GM12873 (cell line): ENCODE measurements around the gene CYP2B6.

Source experiments
- TF ChIP-seq, protein P1 (sequence below): IDR thresholded peaks from 2 replicates; pipeline ENCODE4 v1.5.1; 2012; ENCODE audit warnings: low read depth, mild to moderate bottlenecking, moderate library complexity, low read length, control low read depth; ENCODE audit not compliant: insufficient read depth; ENCODE audit errors: missing control alignments

CYP2B6 gene

DNA sequence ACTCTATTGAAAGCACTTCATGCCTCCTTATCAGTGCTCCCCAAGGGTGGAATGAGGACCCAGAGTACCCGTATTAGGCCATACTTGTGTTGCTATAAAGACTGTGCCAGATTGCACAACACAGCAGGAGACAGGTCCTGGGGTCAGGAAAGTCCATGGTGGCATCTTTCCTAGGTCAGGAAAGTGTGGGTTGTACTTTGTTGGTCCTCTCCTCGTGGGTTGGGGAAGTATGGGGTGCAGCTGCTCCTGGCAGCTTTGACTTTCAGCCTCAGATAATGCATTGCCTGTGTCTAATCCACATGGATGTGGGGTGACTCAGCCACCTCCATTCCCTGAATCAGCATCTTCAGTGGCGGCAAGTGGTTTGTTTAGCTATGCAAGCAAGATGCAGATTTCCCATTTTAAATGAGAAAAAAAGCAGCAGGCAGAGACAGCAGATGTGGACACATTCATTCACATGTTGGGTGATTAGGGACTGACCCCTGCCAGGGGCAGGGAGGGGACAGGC, 8.4 kb upstream of the CYP2B6 start:
- TF ChIP-seq, protein P1, sequence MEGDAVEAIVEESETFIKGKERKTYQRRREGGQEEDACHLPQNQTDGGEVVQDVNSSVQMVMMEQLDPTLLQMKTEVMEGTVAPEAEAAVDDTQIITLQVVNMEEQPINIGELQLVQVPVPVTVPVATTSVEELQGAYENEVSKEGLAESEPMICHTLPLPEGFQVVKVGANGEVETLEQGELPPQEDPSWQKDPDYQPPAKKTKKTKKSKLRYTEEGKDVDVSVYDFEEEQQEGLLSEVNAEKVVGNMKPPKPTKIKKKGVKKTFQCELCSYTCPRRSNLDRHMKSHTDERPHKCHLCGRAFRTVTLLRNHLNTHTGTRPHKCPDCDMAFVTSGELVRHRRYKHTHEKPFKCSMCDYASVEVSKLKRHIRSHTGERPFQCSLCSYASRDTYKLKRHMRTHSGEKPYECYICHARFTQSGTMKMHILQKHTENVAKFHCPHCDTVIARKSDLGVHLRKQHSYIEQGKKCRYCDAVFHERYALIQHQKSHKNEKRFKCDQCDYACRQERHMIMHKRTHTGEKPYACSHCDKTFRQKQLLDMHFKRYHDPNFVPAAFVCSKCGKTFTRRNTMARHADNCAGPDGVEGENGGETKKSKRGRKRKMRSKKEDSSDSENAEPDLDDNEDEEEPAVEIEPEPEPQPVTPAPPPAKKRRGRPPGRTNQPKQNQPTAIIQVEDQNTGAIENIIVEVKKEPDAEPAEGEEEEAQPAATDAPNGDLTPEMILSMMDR = no peak

DNA sequence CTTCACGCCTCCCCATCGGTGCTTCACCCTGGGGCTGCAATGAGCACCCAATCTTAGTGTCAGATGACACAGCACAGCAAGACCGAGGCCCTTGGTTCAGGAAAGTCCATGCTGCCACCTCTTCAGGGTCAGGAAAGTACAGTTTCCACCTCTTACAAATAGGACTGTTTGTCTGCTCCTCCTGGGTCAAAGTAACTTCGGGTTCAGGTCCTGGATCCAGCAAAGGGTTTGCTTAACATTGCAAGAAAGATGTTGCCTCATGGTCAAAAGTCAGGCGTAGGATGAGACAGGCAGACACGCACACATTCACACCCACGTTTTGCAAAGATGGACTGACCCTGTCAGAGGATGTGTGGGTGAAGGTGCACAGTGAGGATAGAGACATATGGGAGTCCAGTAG, 1.6 kb upstream of the CYP2B6 start:
- TF ChIP-seq, protein P1 = no peak

DNA sequence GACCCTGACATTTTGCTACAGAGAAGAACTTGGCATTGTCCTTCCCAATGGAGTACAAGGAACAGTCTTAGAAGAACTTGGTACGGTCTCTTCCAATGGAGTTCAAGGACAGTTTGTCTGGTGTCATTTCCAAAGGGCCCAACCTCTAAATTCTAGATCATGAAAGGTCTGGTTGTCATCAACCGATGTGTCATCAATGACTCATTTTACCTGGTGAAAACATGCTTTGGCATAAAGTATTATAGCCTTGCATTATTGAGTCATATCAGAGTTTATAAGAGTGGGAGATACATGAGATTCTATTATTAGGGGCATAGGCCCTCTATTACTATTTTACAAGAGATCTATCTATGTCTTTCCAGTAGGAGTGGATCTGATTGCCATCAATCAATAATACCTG, 4.3 kb downstream of the CYP2B6 start:
- TF ChIP-seq, protein P1 = no peak

DNA sequence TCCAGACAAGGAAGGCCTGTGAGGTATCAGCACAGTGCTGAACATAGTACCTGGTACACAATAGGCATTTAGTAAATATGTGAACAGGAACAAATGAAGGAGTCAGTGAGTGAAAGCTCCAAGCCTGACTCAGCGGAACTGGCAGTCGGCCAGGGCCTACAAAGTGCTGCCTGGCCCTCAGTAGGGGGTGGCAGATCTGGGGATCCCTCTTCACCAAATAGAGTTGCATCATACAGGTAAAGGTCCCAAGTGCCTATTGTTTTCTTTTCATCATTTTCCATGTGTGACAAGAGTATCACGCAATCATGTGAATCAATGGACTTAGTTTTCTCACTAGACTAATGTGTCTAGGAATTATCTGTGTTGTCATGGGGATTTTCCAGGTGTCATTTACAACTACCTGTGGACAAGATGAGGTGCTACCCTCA, 9.2 kb downstream of the CYP2B6 start:
- TF ChIP-seq, protein P1 = no peak

DNA sequence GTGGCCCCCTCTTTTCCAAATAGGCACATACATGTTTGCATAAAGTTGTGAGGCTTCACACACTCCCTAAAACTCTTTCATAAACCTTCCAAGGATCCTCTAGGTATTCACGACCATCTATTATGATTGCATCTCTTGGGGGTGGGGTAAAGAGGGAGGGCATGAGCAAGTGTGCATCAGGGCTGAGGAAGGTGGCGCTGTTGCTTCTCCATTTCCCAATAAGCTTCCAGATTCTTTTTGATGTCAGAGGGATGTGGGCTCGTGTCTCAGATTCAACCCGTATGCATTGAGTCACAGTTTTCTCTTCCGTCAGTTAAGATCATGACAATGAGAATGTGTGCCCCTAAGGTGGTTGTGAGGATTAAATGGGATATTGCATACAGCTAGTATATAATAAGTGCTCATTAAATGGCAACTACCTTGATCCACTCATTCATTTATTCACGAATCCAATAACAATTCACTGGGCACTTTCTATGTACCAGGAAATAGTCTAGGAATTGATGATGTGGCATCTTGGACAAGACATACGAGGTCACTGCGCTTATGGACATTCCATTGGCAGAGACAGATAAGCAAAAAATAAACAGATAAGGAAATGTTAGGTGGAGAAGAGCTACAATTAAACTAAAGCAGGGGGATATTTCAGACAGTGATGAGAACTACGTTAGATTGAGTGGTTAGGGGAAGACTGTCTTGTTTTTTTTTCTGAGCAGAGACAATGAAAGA, 10.3 kb downstream of the CYP2B6 start:
- TF ChIP-seq, protein P1 = no peak

DNA sequence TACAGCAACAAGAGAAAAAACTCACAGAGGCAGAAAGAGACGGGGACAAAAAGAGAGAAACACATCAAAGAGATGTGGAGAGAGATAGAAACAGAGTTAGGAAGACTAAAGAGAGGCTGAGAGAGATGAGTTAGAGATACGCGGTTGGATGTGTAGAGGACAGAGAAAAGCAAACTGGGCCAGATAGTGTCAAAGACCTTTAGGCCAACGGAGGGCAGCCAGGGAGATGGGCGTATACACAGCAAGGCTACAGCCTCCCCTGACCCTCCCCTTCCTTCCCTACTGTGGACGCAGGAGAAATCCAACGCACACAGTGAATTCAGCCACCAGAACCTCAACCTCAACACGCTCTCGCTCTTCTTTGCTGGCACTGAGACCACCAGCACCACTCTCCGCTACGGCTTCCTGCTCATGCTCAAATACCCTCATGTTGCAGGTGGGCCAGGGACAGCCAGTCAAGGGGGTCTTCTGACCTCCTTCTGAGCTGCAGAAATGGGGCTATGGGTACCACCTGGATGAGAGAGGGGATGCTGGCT, 18.7 kb downstream of the CYP2B6 start:
- TF ChIP-seq, protein P1 = no peak

DNA sequence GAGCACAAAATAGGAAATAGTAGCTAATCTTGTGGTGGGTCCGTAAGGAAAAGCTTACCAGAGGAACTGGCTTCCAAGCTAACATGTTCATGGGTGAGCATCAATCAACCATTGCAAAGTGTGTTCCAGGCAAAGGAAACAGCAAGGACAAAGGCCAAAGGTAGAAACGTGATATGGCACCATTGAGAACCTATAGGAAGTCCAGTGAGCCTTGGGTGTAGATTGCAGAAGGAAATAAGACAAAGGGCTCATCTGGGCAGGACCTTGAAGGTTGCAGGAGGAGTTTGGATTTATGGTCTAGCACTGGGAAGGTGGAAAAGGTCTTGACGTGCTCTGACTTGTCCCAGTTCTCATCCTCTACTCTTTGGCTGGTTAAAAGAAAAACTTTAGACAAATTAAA, 22.3 kb downstream of the CYP2B6 start:
- TF ChIP-seq, protein P1 = no peak
